H1 (cell line): ENCODE measurements around the gene CXCL1. TPM values are rescaled to one million over a fixed set of nuclear protein-coding genes. Genes with fewer than 3 reads are reported as not detected.

ENCODE experiments used
- CTCF ChIA-PET: fragments of 300-600 bp; sonication (Branson Sonifier 250); formaldehyde crosslinking; loops from one replicate; lab custom pipeline; 2021; ENCODE audit not compliant: partially characterized antibody; lab: Charles Lee
- POLR2A ChIA-PET: fragments of 300-600 bp; sonication (Branson Sonifier 250); formaldehyde crosslinking; loops from one replicate; lab custom pipeline; 2021; ENCODE audit warnings: inconsistent platforms; ENCODE audit not compliant: partially characterized antibody; lab: Charles Lee
- DNase-seq, 2 experiments: peaks; one replicate each; pipeline versions ENCODE4 v3.0.0 to v3.0.0-alpha.2; 2010 to 2022; ENCODE audit warnings: low spot score in 2 of 2, low read depth in 1 of 2, mixed read lengths in 1 of 2
- FAIRE-seq: peaks from 2 replicates; lab custom pipeline; 2011; peaks lifted over from hg19 to GRCh38; lab: Jason Lieb, UNC
- H2AFZ ChIP-seq: 2 replicates; pipeline ENCODE4 v1.8.1; 2012; ENCODE audit warnings: low read length, inconsistent platforms
- H2AK5ac ChIP-seq: 2 replicates; pipeline ENCODE4 v1.6.1; 2013; ENCODE audit warnings: low read depth, low read length
- H2BK120ac ChIP-seq: replicated peaks from 2 replicates; pipeline ENCODE3; 2013; ENCODE audit warnings: low read depth, low read length, inconsistent platforms
- H2BK12ac ChIP-seq: 2 replicates; pipeline ENCODE4 v1.6.1; 2013; ENCODE audit warnings: low read depth, low read length
- H2BK15ac ChIP-seq: 2 replicates; pipeline ENCODE4 v1.6.1; 2013; ENCODE audit warnings: low read length
- H2BK20ac ChIP-seq: 2 replicates; pipeline ENCODE4 v1.6.1; 2013; ENCODE audit warnings: low read length
- H2BK5ac ChIP-seq: 2 replicates; pipeline ENCODE4 v1.6.1; 2013; ENCODE audit warnings: low read depth, low read length
- H3K14ac ChIP-seq: 2 replicates; pipeline ENCODE4 v1.6.1; 2013; ENCODE audit warnings: inconsistent platforms; ENCODE audit not compliant: insufficient read length
- H3K18ac ChIP-seq: 2 replicates; pipeline ENCODE4 v1.6.1; 2013; ENCODE audit warnings: low read length; ENCODE audit errors: extremely low read depth
- H3K23ac ChIP-seq: 2 replicates; pipeline ENCODE4 v1.6.1; 2013; ENCODE audit warnings: inconsistent platforms; ENCODE audit not compliant: insufficient read length
- H3K23me2 ChIP-seq: 2 replicates; pipeline ENCODE4 v1.6.1; 2013; ENCODE audit warnings: low read depth, low read length
- H3K27ac ChIP-seq: 2 replicates; pipeline ENCODE4 v1.6.1; 2011; ENCODE audit warnings: low read depth, low read length, inconsistent platforms
- H3K27me3 ChIP-seq, 4 experiments: replicated peaks in 1 of 4; 1 replicate in 1 of 4; 2 replicates in 3 of 4; pipeline versions ENCODE4 v1.6.1 to v1.8.1; 2011 to 2013; ENCODE audit warnings: low read length in 3 of 4, mild to moderate bottlenecking in 3 of 4, inconsistent platforms in 2 of 4, mixed read lengths in 2 of 4, moderate library complexity in 1 of 4; ENCODE audit not compliant: control insufficient read depth in 3 of 4, insufficient read depth in 3 of 4; ENCODE audit errors: extremely low read depth in 1 of 4
- H3K36me3 ChIP-seq, 4 experiments: 2 replicates each; pipeline versions ENCODE4 v1.6.1 to v1.8.1; 2011 to 2013; ENCODE audit warnings: mild to moderate bottlenecking in 4 of 4, low read length in 3 of 4, moderate library complexity in 2 of 4, control low read depth in 1 of 4, inconsistent platforms in 1 of 4; ENCODE audit not compliant: insufficient read depth in 4 of 4, control insufficient read depth in 2 of 4
- H3K4ac ChIP-seq: replicated peaks from 2 replicates; pipeline ENCODE3; 2013; ENCODE audit warnings: low read length, low read depth, mixed read lengths, inconsistent platforms; ENCODE audit not compliant: insufficient read length
- H3K4me1 ChIP-seq, 4 experiments: replicated peaks in 1 of 4; 1 replicate in 1 of 4; 2 replicates in 3 of 4; pipeline versions ENCODE4 v1.6.1 to v1.8.1; 2011 to 2013; ENCODE audit warnings: low read length in 3 of 4, inconsistent platforms in 2 of 4, mixed read lengths in 1 of 4; ENCODE audit not compliant: insufficient read depth in 4 of 4, control insufficient read depth in 3 of 4
- H3K4me2 ChIP-seq, 2 experiments: 2 replicates each; pipeline versions ENCODE4 v1.6.1 to v1.8.1; 2011 to 2013; ENCODE audit warnings: low read depth in 2 of 2, low read length in 2 of 2, control low read depth in 1 of 2, inconsistent platforms in 1 of 2, mild to moderate bottlenecking in 1 of 2; ENCODE audit not compliant: insufficient read depth in 1 of 2
- H3K4me3 ChIP-seq, 4 experiments: fragments of 200-600, 300-600 bp in 1 of 4; sonication (generic), shearing (Covaris generic), sonication (Bioruptor Twin) in 1 of 4; 2 replicates each; pipeline versions ENCODE4 v1.5.1 to v1.8.1; 2011 to 2016; ENCODE audit warnings: low read length in 4 of 4, low read depth in 3 of 4, control low read depth in 2 of 4, inconsistent platforms in 2 of 4, mild to moderate bottlenecking in 2 of 4, mixed read lengths in 1 of 4, moderate library complexity in 1 of 4; ENCODE audit not compliant: insufficient read depth in 2 of 4; ENCODE audit errors: extremely low read depth in 1 of 4
- H3K56ac ChIP-seq: replicated peaks from 2 replicates; pipeline ENCODE3; 2013; ENCODE audit warnings: low read depth, mild to moderate bottlenecking, mixed read lengths, low read length, inconsistent platforms; ENCODE audit not compliant: insufficient read length
- H3K79me1 ChIP-seq: 2 replicates; pipeline ENCODE4 v1.6.1; 2013; ENCODE audit warnings: low read depth, low read length, control low read depth
- H3K79me2 ChIP-seq, 2 experiments: 2 replicates each; pipeline versions ENCODE4 v1.6.1 to v1.8.1; 2012 to 2013; ENCODE audit warnings: low read length in 2 of 2, mild to moderate bottlenecking in 2 of 2, inconsistent platforms in 1 of 2; ENCODE audit not compliant: insufficient read depth in 2 of 2, control insufficient read depth in 1 of 2
- H3K9ac ChIP-seq, 4 experiments: replicated peaks in 1 of 4; 1 replicate in 1 of 4; 2 replicates in 3 of 4; pipeline versions ENCODE4 v1.6.1 to v1.8.1; 2011 to 2013; ENCODE audit warnings: low read depth in 3 of 4, low read length in 3 of 4, control low read depth in 2 of 4, mild to moderate bottlenecking in 2 of 4, moderate library complexity in 2 of 4, inconsistent platforms in 1 of 4; ENCODE audit errors: extremely low read depth in 1 of 4
- H3K9me3 ChIP-seq, 2 experiments: 2 replicates each; pipeline versions ENCODE4 v1.6.1 to v1.8.1; 2012 to 2013; ENCODE audit warnings: mild to moderate bottlenecking in 2 of 2, moderate library complexity in 2 of 2, control low read depth in 1 of 2, inconsistent platforms in 1 of 2, low read depth in 1 of 2, low read length in 1 of 2, mixed read lengths in 1 of 2; ENCODE audit not compliant: insufficient read depth in 2 of 2
- H4K20me1 ChIP-seq, 2 experiments: replicated peaks in 1 of 2; 2 replicates each; pipeline versions ENCODE3 to v1.8.1; 2011 to 2013; ENCODE audit warnings: inconsistent platforms in 2 of 2, low read length in 2 of 2, mild to moderate bottlenecking in 1 of 2; ENCODE audit not compliant: insufficient read depth in 2 of 2, control insufficient read depth in 1 of 2
- H4K5ac ChIP-seq: 2 replicates; pipeline ENCODE4 v1.6.1; 2013; ENCODE audit warnings: low read length, low read depth, mixed read lengths, inconsistent platforms; ENCODE audit not compliant: insufficient read length
- H4K8ac ChIP-seq: 2 replicates; pipeline ENCODE4 v1.8.0; 2013; ENCODE audit warnings: mild to moderate bottlenecking, moderate library complexity, low read length, inconsistent platforms; ENCODE audit not compliant: insufficient read depth; ENCODE audit errors: extremely low read depth
- H4K91ac ChIP-seq: replicated peaks from 2 replicates; pipeline ENCODE3; 2013; ENCODE audit warnings: low read length, mixed read lengths, inconsistent platforms; ENCODE audit not compliant: insufficient read length
- CREB1 ChIP-seq: IDR thresholded peaks from 2 replicates; pipeline ENCODE4 v1.6.1; 2012; ENCODE audit warnings: inconsistent platforms
- HDAC2 ChIP-seq, 2 experiments: fragments of 300-600 bp in 1 of 2; sonication (generic) in 1 of 2; IDR thresholded peaks; 2 replicates each; pipeline ENCODE4 v1.6.1; 2011 to 2012; ENCODE audit warnings: low read depth in 2 of 2, low read length in 2 of 2, mild to moderate bottlenecking in 2 of 2, moderate library complexity in 2 of 2, borderline replicate concordance in 1 of 2, inconsistent platforms in 1 of 2
- RFX5 ChIP-seq: IDR thresholded peaks from 2 replicates; pipeline ENCODE4 v1.6.1; 2011; ENCODE audit warnings: low read depth, low read length, improper control_type of control experiment, borderline replicate concordance
- SRF ChIP-seq: IDR thresholded peaks from 2 replicates; pipeline ENCODE4 v1.6.1; 2011; ENCODE audit warnings: mild to moderate bottlenecking, low read depth, low read length, moderate library complexity
- WGBS, 2 experiments: shearing (Covaris generic) in 1 of 2; methylation state at CpG; one replicate each; pipeline versions ENCODE4 v1.1.6 to v1.1.7; 2013 to 2015; ENCODE audit warnings: low lambda C conversion rate in 2 of 2, mixed read lengths in 2 of 2, inconsistent platforms in 1 of 2, low coverage in 1 of 2, missing lambda C conversion rate in 1 of 2; ENCODE audit not compliant: insufficient replicate concordance in 2 of 2, insufficient coverage in 1 of 2, insufficient read length in 1 of 2; ENCODE audit errors: extremely low coverage in 1 of 2, missing lambda C conversion rate in 1 of 2; 5-methylcytosine and 5-hydroxymethylcytosine counted together
- polyA plus RNA-seq, 7 experiments: library from polyadenylated mRNA; depleted of rRNA in 3 of 7; stranded (reverse) in 5 of 7; unstranded in 2 of 7; fragments of >200 nt in 5 of 7; fragments of 200-250 nt in 2 of 7; gene quantifications; 1 replicate in 5 of 7; 2 replicates in 1 of 7; 4 replicates in 1 of 7; pipeline versions ENCODE4 v1.2.1 to v1.2.3, GENCODE V29; 2011 to 2013; ENCODE audit warnings: missing spikeins in 2 of 7, mixed read lengths in 2 of 7
- total RNA-seq: library from RNA; stranded (reverse); fragmentation: NEBNext Ultra II Directional; extraction: Animal tissue kit (Norgen Biotek cat#: 25700); gene quantifications from 2 replicates; pipeline ENCODE4 v1.2.1, GENCODE V29; 2021

CXCL1 gene
- total and polyA plus RNA-seq, 2 of the 8 experiments (the other 6 are each of a cell fraction or from before 2014, with no cell fraction given): 0.77 to 0.80 TPM

DNA sequence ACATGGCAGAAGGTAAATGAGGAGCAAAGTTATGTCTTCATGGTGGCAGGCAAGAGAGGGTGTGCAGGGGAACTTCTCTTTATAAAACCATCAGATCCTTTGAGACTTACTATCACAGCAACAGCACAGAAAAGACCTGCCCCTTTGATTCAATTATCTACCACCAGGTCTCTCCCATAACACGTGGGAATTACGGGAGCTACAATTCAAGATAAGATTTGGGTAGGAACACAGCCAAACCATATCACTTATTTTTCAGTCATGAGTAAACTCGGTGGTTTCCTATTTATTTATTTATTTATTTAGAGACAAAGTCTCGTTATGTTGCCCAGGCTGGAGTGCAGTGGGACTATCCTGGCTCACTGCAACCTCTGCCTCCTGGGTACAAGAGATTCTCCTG is 22.1 kb downstream of the CXCL1 start:
- H3K4ac ChIP-seq: no peak overlapping the region
- H3K36me3 ChIP-seq: no peaks in the 10 kb centered on the region
- no peak overlapping the region for H2BK20ac ChIP-seq
- H2BK15ac ChIP-seq: no peak overlapping the region
- DNase-seq (no peak), FAIRE-seq (no peak)
- no peaks in the 10 kb centered on the region for H3K27me3 ChIP-seq
- H3K27ac ChIP-seq: no peak overlapping the region
- no peak overlapping the region for H3K9ac ChIP-seq
- H3K56ac ChIP-seq: no peak overlapping the region
- no peak overlapping the region for H3K14ac ChIP-seq
- no peak overlapping the region for H3K4me2 ChIP-seq
- H3K4me3 ChIP-seq: no peak overlapping the region
- no peak overlapping the region for H2BK5ac ChIP-seq
- no peaks in the 10 kb centered on the region for H4K20me1 ChIP-seq
- H3K79me1 ChIP-seq: no peaks in the 10 kb centered on the region
- H3K9me3 ChIP-seq: no peaks in the 10 kb centered on the region
- no peaks in the 10 kb centered on the region for H3K79me2 ChIP-seq
- no peak overlapping the region for H4K5ac ChIP-seq
- no peak overlapping the region for H2AFZ ChIP-seq
- ChIA-PET CTCF (no interaction called here), POLR2A (no interaction called here)
- no peak overlapping the region for H2BK12ac ChIP-seq
- H3K23ac ChIP-seq: no peak overlapping the region
- H4K91ac ChIP-seq: no peak overlapping the region
- H2AK5ac ChIP-seq: no peak overlapping the region
- 86% methylated on average over 4 of the region's 4 CpGs; no CpG with 5 or more reads in 1 of the 2 experiments for WGBS, 2 experiments
- TF ChIP-seq HDAC2 (IDR thresholded peaks at IDR 0.05; ENCODE audit: borderline replicate concordance in 1 of 2, low read depth in 2 of 2, low read length in 2 of 2) (no peak), RFX5 (no peak), SRF (no peak), CREB1 (no peak)
- H4K8ac ChIP-seq: no peak overlapping the region
- no peak overlapping the region for H3K18ac ChIP-seq
- H2BK120ac ChIP-seq: no peak overlapping the region
- H3K4me1 ChIP-seq: no peaks in the 10 kb centered on the region
- no peaks in the 10 kb centered on the region for H3K23me2 ChIP-seq
